ENCODE data around the gene HS3ST4.

DNA sequence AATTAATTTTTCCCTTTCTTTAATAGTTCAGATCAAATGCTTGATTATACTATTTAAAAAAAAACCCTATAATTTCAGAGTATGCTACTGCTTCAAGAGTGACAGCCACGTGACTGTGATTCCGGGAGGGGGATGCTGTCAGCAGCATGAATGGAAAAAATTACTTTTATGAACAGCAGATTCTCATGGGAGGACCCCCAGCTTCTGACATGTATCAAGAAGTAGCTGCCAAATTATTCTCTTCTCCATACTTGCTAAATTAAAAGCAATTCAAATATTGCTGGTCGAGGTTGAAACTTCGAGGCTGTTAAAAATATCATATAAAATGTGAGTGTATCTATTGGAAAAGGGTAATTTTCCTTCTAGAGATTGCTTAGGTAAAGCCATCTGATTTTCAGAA is 95.0 kb downstream of the HS3ST4 start:
- no peak for TF ChIP-seq POLR2AphosphoS5 (IDR thresholded peaks at IDR 0.05; ENCODE audit: low read depth, low read length)
- TF ChIP-seq, protein P1, sequence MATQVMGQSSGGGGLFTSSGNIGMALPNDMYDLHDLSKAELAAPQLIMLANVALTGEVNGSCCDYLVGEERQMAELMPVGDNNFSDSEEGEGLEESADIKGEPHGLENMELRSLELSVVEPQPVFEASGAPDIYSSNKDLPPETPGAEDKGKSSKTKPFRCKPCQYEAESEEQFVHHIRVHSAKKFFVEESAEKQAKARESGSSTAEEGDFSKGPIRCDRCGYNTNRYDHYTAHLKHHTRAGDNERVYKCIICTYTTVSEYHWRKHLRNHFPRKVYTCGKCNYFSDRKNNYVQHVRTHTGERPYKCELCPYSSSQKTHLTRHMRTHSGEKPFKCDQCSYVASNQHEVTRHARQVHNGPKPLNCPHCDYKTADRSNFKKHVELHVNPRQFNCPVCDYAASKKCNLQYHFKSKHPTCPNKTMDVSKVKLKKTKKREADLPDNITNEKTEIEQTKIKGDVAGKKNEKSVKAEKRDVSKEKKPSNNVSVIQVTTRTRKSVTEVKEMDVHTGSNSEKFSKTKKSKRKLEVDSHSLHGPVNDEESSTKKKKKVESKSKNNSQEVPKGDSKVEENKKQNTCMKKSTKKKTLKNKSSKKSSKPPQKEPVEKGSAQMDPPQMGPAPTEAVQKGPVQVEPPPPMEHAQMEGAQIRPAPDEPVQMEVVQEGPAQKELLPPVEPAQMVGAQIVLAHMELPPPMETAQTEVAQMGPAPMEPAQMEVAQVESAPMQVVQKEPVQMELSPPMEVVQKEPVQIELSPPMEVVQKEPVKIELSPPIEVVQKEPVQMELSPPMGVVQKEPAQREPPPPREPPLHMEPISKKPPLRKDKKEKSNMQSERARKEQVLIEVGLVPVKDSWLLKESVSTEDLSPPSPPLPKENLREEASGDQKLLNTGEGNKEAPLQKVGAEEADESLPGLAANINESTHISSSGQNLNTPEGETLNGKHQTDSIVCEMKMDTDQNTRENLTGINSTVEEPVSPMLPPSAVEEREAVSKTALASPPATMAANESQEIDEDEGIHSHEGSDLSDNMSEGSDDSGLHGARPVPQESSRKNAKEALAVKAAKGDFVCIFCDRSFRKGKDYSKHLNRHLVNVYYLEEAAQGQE (IDR thresholded peaks at IDR 0.05; ENCODE audit: insufficient read depth in 1 of 2, low read depth in 2 of 2, low read length in 1 of 2): no peak
- TF ChIP-seq, protein P2, sequence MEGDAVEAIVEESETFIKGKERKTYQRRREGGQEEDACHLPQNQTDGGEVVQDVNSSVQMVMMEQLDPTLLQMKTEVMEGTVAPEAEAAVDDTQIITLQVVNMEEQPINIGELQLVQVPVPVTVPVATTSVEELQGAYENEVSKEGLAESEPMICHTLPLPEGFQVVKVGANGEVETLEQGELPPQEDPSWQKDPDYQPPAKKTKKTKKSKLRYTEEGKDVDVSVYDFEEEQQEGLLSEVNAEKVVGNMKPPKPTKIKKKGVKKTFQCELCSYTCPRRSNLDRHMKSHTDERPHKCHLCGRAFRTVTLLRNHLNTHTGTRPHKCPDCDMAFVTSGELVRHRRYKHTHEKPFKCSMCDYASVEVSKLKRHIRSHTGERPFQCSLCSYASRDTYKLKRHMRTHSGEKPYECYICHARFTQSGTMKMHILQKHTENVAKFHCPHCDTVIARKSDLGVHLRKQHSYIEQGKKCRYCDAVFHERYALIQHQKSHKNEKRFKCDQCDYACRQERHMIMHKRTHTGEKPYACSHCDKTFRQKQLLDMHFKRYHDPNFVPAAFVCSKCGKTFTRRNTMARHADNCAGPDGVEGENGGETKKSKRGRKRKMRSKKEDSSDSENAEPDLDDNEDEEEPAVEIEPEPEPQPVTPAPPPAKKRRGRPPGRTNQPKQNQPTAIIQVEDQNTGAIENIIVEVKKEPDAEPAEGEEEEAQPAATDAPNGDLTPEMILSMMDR (IDR thresholded peaks at IDR 0.05): no peak
- TF ChIP-seq SIN3A (IDR thresholded peaks at IDR 0.05; ENCODE audit: borderline replicate concordance, insufficient read depth, low read depth, low read length): no peak
- no peak for TF ChIP-seq TCF7L2 (IDR thresholded peaks at IDR 0.05; ENCODE audit: low read depth, low read length)

Data from Panc1 (cell line).